Brain microvascular endothelial cell (primary cell): ENCODE measurements around the gene SORT1.
A peak's percentile ranks its signal among the peaks of the same experiment; 100 is the strongest.

Experiments used
- DNase-seq: peaks from one replicate; pipeline ENCODE4 v3.0.0-alpha.2; 2020
- H3K27ac ChIP-seq: fragments of 250-450 bp; sonication (Bioruptor Pico); 2 replicates; pipeline ENCODE4 v1.5.1; 2020; ENCODE audit warnings: mild to moderate bottlenecking, moderate library complexity
- H3K27me3 ChIP-seq: fragments of 250-450 bp; sonication (Bioruptor Pico); replicated peaks from 2 replicates; pipeline ENCODE4 v1.5.1; 2020; ENCODE audit warnings: mild to moderate bottlenecking
- H3K36me3 ChIP-seq: fragments of 250-450 bp; sonication (Bioruptor Pico); replicated peaks from 2 replicates; pipeline ENCODE4 v1.5.1; 2020; ENCODE audit warnings: mild to moderate bottlenecking
- H3K4me3 ChIP-seq: 2 replicates; pipeline ENCODE4 v1.5.1; 2011; ENCODE audit warnings: low read depth, mild to moderate bottlenecking, control low read depth, low read length, moderate library complexity
- in situ Hi-C: cut with HindIII; loops from 2 replicates; pipeline ENCODE4 v1.10.0; 2017; ENCODE audit warnings: low sequenced_read_pairs, low pct_ligation_motif_present
- TF ChIP-seq, protein P1 (sequence below): IDR thresholded peaks from 2 replicates; pipeline ENCODE4 v1.5.1; 2011; ENCODE audit warnings: low read depth, mild to moderate bottlenecking, moderate library complexity, low read length, control low read depth, inconsistent platforms; ENCODE audit errors: missing control alignments

SORT1 gene

GRCh38 chr1:109267743-109268300 is 129.9 kb downstream of the SORT1 start:
- DNase-seq: no peak
- in situ Hi-C loops: no loop called here
- no peaks in the 10 kb centered on the region for H3K36me3 ChIP-seq
- TF ChIP-seq, protein P1, sequence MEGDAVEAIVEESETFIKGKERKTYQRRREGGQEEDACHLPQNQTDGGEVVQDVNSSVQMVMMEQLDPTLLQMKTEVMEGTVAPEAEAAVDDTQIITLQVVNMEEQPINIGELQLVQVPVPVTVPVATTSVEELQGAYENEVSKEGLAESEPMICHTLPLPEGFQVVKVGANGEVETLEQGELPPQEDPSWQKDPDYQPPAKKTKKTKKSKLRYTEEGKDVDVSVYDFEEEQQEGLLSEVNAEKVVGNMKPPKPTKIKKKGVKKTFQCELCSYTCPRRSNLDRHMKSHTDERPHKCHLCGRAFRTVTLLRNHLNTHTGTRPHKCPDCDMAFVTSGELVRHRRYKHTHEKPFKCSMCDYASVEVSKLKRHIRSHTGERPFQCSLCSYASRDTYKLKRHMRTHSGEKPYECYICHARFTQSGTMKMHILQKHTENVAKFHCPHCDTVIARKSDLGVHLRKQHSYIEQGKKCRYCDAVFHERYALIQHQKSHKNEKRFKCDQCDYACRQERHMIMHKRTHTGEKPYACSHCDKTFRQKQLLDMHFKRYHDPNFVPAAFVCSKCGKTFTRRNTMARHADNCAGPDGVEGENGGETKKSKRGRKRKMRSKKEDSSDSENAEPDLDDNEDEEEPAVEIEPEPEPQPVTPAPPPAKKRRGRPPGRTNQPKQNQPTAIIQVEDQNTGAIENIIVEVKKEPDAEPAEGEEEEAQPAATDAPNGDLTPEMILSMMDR: no peak
- no peaks in the 10 kb centered on the region for H3K27me3 ChIP-seq
- H3K4me3 ChIP-seq: no peak overlapping the region
- no peak overlapping the region for H3K27ac ChIP-seq

DNA sequence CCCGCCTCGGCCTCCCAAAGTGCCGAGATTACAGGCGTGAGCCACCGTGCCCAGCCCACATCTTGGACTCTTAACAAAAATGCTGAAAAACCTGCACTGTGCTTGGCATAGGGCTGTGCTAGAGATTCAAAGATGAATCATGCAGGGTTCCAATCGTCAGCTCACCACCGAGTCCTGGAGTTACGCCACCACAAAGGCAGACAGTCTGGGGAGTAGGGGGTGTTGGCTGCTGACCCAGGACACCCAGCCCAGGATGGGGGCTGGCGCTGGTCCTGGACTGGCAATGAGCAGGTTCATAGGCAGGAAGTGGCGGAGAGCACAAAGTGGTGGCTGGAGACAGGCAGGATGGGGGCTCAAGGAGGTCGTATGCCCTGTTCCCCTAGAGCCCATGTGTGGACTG is 130.8 kb downstream of the SORT1 start:
- Histone ChIP-seq H3K27me3 (no peaks in the 10 kb centered on the region), H3K36me3 (no peaks in the 10 kb centered on the region), H3K27ac (no peak overlapping the region), H3K4me3 (no peak overlapping the region)
- TF ChIP-seq, protein P1: no peak
- in situ Hi-C loops: no loop called here
- peak; percentile 46 for DNase-seq

DNA sequence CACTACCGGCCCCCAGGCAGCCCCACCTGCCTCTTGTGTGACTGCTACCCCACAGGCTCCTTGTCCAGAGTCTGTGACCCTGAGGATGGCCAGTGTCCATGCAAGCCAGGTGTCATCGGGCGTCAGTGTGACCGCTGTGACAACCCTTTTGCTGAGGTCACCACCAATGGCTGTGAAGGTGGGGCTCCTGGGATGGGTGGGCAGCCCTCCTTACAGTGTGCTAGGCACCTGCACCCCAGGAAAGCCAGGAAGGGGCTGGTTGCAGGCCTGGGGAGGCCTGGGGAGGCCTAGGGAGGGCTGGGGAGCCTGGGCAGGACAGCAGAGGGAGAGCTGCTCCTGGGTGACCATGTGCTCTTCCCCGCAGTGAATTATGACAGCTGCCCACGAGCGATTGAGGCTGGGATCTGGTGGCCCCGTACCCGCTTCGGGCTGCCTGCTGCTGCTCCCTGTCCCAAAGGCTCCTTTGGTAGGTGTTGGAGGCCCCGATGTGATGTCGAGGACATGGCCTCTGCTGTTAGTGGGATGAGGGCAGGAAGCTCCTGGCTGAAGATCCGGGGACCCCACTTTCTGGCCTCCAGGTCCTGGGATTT is 131.9 kb downstream of the SORT1 start:
- Histone ChIP-seq H3K27me3 (no peaks in the 10 kb centered on the region), H3K36me3 (no peaks in the 10 kb centered on the region), H3K4me3 (no peak overlapping the region), H3K27ac (no peak overlapping the region)
- in situ Hi-C loops: no loop called here
- TF ChIP-seq, protein P1: no peak
- no peak for DNase-seq

GRCh38 chr1:109265016-109265415 is 132.7 kb downstream of the SORT1 start:
- no peak for DNase-seq
- Histone ChIP-seq H3K27me3 (no peaks in the 10 kb centered on the region), H3K27ac (no peak overlapping the region), H3K36me3 (no peaks in the 10 kb centered on the region), H3K4me3 (no peak overlapping the region)
- TF ChIP-seq, protein P1: no peak
- in situ Hi-C loops: no loop called here

- no peak overlapping the region for H3K4me3 ChIP-seq
- no peak overlapping the region for H3K27ac ChIP-seq
- in situ Hi-C loops: no loop called here
- TF ChIP-seq, protein P1: no peak
- H3K36me3 ChIP-seq: no peaks in the 10 kb centered on the region
- no peaks in the 10 kb centered on the region for H3K27me3 ChIP-seq
- DNase-seq: no peak
These were observed 133.4 kb downstream of the SORT1 start for GRCh38 chr1:109264379-109264755.
